DND-41 (cell line): Measurements from ENCODE around the gene TMCO4.

Experiments used
- EZH2 ChIP-seq: IDR thresholded peaks from 3 replicates; pipeline ENCODE4 v1.6.1; 2012; ENCODE audit warnings: borderline replicate concordance, low read depth, mild to moderate bottlenecking, moderate library complexity, low read length, inconsistent platforms; ENCODE audit not compliant: severe bottlenecking
- TF ChIP-seq, protein P1 (sequence below): IDR thresholded peaks from 2 replicates; pipeline ENCODE4 v1.5.1; 2012; ENCODE audit warnings: borderline replicate concordance, low read length, moderate library complexity, mild to moderate bottlenecking; ENCODE audit not compliant: poor library complexity, severe bottlenecking; ENCODE audit errors: extremely low read depth

GRCh38 chr1:19679691-19680090 is 120.0 kb downstream of the TMCO4 start:
- TF ChIP-seq, protein P1, sequence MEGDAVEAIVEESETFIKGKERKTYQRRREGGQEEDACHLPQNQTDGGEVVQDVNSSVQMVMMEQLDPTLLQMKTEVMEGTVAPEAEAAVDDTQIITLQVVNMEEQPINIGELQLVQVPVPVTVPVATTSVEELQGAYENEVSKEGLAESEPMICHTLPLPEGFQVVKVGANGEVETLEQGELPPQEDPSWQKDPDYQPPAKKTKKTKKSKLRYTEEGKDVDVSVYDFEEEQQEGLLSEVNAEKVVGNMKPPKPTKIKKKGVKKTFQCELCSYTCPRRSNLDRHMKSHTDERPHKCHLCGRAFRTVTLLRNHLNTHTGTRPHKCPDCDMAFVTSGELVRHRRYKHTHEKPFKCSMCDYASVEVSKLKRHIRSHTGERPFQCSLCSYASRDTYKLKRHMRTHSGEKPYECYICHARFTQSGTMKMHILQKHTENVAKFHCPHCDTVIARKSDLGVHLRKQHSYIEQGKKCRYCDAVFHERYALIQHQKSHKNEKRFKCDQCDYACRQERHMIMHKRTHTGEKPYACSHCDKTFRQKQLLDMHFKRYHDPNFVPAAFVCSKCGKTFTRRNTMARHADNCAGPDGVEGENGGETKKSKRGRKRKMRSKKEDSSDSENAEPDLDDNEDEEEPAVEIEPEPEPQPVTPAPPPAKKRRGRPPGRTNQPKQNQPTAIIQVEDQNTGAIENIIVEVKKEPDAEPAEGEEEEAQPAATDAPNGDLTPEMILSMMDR, result no peak
- TF ChIP-seq EZH2, result no peak
